AG20443 (cell line): ENCODE results near the gene THRSP.
"Not testable (repeated sequence)": the region's sequence is repeated elsewhere in the genome, so short reads cannot be mapped to it uniquely, and the experiment has no call there.

Experiments used
- DNase-seq: peaks from one replicate; pipeline ENCODE4 v3.0.0; 2012; ENCODE audit warnings: low spot score, mixed read lengths

THRSP gene, protein sequence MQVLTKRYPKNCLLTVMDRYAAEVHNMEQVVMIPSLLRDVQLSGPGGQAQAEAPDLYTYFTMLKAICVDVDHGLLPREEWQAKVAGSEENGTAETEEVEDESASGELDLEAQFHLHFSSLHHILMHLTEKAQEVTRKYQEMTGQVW

DNA sequence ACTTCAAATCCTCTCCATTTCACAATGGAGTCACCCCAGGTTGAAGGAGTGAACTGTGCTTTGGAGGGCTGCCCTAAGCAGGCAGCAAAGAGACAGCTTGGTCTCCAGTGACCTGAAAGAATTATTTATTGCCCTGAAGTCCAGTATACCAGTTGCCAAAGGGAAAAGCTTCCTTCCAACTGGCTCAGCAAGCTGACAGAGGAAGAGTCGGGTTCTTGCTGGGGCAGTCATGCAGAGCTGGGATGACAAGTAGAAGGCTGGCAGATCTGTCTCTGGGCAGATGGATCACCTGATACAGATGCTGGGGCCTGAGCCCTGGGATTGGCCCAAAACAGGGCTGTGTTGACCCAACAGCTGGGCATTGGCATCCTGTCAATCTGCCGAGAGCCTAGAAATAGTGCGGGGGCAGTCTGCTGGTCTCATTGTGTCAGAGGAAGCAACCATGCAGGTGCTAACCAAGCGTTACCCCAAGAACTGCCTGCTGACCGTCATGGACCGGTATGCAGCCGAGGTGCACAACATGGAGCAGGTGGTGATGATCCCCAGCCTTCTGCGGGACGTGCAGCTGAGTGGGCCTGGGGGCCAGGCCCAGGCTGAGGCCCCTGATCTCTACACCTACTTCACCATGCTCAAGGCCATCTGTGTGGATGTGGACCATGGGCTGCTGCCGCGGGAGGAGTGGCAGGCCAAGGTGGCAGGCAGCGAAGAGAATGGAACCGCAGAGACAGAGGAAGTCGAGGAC, at the start of gene THRSP:
THRSP (plus strand) TSS at position 422 of the 742 bp plus-strand sequence; CDS start at position 443, 21 bp downstream.
- DNase-seq, result no peak

DNA sequence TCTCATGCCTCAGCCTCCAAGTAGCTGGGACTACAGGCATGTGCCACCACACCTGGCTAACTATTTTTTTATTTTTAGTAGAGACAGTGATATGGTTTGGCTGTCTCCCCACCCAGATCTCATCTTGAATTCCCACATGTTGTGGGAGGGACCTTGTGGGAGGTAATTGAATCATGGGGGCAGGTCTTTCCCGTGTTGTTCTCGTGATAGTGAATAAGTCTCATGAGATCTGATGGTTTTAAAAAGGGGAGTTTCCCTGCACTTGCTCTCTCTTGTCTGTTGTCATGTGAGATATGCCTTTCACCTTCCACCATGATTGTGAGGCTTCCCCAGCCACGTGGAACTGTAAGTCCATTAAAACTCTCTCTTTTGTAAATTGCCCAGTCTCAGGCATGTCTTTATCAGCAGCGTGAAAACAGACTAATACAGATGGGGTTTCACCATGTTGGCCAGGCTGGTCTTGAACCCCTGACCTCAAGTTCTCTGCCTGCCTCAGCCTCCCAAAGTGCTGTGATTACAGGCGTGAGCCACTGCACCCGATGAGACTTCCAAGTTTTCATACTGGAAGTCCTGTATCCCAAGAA, 48.6 kb upstream of the THRSP start:
- not testable (repeated sequence) for DNase-seq

DNA sequence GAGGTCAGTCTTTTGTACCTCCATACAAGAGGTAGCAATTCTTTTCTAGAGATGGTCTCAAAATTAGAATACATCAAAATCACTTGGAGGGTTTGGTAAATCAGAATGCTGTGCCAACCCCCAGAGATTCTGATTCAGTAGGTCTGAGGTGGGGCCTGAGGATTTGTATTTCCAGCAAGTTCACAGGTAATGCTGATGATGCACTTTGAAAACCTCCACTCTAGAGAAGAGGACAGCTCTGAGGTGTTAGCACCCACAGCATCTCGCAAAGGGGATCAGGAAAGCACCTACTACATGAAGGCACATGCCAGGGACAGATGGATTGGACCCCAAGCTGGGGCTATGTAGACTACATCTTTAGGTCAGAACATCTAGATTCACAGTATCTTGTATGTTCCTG, 47.8 kb upstream of the THRSP start:
- DNase-seq, result no peak

DNA sequence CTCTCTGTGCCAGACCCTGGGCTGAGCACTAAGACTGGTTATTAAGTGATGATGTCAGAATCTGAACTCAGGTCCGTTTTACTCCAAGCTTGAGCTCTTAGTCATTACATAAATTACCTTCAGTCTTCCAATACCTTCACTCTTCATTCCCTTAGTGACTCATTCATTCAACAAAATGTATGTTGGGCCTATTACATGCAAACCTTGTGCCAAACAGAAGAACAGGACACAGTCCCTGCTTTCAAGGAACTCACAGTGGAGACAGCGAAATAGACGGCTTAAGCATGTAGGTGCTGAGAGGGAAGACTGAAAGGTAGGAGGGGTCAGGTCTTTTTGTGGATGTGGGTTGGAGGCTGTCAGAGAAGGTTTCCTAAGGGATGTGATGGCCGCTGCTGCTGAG, 43.9 kb upstream of the THRSP start:
- no peak for DNase-seq

DNA sequence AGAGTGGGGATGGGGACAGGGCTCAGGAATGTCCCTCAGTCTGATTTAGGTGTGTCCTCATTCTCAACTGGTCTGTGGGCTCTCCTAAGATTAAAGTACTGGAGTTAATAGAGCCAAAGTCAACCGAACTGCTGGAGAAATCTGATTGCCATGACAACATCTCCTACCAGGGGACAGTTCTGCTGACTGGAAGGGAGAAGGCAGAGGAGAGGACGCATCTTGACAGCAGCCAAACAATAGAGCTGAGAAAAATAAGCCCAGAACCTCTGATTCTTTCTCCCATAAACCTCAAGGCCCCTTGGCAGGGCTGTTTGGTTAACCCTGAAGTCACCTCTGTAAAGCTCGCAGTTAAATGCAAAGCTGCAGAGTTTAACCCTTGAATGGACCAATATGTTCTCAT, 43.4 kb upstream of the THRSP start:
- DNase-seq, result no peak

DNA sequence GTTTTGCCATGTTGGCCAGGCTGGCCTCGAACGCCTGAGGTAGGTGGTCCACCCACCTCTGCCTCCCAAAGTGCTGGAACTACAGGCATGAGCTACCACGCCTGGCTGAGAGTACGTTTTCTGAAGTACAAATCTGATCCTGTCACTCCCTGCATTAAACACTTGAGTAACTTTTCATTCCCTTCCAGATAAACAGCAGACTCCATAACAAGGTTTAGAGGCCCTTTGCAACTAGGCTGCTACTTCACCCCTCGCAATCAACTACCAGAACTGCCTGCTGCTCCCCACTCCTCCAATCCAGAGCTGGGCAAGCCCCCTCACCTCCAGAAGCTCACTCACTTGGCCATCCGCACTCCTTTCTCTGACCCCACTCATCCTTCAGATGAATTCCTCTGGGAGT, 42.0 kb upstream of the THRSP start:
- no peak for DNase-seq

DNA sequence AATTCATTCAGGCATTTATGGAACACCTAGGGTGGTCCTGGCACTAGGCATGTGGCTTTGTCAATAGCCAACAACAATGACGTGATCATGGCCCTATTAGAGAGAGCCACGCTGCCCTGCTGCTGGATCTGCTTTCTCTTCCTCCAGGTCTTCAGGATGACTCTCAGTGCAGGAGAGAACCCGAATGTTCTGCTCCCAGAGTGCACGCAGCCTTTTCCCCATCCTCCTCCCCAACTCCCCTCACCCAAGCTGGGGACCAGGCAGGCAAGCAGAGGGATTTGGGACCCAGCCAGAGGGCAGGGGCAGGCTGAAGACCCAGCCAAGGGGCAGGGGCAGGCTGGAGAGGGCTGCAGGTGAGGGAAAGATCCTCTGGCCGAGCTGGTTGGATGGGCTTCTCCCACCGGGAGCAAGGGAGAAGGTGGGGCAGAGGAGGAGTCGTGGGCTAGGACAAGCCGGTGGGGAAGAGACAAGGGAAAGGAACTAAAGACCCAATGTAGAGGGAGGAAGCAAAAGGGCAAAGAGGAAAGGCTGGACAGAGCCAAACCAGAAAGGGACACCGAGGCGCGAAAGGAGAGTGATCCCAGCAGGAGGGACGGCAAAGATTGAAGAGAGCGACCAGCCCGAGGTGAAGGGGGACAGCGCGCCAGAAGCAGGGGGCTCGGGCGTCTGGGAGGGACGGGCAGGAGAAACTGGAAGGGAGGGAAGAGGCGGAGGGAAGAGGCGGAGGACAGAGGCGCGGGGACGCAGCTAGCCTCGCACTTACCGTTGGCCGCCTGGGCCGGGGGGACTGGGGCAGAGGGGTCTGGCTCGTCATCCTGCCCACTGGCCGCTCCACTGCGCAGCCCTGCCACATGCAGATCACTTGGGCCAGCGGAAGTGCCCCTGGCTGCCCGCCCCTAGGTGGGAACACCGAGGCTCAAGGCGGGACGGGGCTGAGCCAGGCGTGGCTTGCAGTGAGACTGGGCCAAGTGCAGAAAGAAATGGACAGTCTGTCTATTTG, 41.0 kb upstream of the THRSP start, which contains the start of gene KCTD14:
KCTD14 (minus strand) TSS at position 880 of the 1,000 bp plus-strand sequence; CDS start at position 853, 27 bp downstream.
- DNase-seq, result peak; percentile 61

DNA sequence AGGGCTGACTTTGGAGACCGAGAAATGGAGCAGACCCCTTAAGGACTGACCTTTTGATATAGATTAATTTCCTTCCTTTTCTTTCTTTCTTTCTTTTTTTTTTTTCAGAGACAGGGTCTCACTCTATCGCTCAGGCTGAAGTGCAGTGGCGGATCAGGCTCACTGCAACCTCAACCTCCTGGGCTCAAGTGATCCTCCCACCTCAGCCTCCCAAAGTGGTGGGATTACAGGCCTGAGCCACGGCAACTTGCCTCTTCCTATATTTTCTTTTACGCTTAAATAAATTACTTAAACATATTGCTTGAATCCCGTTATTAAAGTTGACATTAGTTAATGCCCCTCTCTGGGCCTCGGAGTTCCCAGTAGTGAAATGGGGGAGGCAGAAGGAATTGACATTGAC, 40.2 kb upstream of the THRSP start:
- DNase-seq, result no peak

DNA sequence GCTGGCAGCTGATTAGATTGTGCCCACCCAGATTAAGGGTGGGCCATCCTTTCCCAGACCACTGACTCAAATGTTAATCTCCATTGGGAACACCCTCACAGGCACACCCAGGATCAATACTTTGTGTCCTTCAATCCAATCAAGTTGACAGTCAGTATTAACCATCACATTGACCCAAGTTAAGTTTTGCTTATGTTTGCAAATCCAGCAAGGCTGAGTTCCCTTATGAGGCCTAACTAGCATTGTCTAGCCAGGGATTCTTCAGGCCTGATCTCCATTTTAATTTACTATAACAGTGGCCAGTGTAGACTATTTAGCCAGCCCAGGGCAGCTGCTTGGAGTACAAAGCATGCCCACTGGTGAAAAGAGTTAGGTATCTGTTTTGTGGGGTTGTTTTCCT, 38.3 kb upstream of the THRSP start:
- DNase-seq, result no peak

DNA sequence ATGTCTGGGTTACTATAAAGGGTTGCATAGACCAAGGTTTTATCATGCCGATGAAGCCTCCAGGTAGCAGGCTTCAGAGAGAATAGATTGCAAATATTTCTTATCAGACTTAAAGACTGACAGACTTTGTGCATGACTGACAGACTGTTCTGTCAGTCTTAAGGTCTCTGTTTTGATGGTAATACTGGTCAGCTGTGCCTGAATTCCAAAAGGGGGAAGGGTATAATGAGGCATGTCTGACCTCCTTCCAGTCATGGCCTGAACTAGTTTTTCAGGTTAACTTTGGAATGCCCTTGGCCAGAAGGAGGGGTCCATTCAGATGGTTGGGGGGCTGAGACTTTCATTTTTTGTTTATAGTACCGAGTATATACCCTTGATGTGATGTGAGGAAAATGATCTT, 35.9 kb upstream of the THRSP start:
- no peak for DNase-seq

DNA sequence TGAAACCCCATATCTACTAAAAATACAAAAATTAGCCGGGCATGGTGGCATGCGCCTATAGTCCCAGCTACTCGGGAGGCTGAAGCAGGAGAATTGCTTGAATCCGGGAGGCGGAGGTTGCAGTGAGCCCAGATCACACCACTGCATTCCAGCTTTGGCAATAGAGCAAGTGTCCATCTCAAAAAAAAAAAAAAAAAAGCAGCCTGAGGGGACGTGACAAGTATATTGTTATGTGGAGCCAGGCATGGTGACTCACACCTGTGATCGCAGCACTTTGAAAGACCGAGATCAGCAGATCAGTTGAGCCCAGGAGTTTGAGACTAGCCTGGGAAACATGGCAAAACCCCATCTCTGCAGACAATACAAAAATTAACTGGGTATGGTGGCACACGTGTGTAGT, 35.2 kb upstream of the THRSP start:
- DNase-seq, result not testable (repeated sequence)

DNA sequence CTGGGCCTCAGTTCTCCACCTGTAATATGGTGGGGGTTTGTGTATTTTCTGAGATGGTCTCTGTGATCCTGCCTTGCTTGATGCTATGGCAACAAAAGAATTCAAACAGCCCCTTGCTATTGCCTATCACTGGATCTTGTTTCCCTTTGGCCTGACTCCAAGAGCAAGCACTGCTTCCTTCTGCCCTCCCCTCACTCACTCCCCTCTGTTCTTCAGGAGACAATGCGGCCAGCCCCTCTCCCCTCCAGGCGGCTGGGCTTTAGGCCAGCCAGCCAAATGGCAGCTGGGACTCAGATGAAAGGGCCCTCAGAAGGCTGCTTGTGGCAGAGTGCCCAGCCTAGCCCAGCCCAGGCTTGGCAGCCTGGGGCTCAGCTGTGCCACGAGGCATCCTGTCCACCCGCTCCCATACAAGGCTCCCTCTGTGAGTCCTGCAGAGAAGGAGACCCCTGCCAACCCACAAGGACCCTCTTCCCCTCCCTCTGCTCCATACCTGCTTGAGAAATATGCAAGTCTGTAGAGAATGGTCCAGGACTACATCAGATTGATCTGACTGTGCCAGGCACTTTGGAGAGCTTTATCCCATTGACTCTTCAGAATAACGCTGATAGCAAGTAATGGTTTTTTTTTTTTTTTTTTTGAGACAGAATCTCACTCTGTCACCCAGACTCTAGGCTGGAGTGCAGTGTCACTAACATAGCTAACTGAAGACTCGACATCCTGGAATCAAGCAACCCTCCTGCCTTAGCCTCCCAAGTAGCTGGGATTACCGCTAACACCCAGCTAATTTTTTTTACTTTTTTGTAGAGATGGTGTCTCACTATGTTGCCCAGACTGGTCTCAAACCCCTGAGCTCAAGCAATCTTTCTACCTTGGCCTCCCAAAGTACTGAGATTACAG, 33.0 kb upstream of the THRSP start:
- peak; percentile 63 for DNase-seq

DNA sequence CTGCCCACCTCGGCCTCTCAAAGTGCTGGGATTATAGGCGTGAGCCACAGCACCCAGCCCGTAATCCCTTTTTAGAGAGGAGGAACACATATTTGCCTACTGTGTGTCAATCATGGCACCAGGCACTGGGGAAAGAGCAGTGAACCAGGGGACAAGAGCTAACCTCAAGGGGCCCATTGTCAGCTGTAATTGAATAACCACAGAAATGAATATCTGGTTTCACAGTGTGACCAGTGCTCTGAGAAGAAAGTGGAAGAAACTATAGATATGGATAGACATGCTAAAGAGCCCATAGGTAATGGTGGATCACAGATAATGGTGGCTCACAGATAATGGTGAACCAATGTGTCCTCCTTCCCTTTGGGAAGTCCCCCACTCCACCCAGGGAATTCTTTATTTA, 32.0 kb upstream of the THRSP start:
- no peak for DNase-seq

DNA sequence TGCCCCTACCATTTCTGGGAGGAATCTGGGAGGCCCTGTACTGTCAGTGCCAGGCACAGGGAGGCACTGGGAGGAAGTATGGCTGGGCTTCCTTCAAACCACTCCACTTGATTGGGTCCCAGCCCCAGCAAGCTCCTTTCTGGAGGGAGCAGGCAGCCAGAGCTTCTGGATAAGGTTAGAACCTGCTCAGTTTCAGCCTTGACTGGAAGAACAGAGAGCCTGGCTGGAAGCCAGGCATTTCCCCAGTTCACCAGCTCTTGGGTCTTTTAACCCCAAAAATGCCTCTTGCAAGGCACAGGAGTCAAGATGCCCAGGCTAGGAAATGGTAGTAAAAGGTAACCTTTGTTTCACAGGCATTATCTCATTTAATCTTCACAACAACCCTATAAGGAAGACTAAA, 31.6 kb upstream of the THRSP start:
- no peak for DNase-seq

DNA sequence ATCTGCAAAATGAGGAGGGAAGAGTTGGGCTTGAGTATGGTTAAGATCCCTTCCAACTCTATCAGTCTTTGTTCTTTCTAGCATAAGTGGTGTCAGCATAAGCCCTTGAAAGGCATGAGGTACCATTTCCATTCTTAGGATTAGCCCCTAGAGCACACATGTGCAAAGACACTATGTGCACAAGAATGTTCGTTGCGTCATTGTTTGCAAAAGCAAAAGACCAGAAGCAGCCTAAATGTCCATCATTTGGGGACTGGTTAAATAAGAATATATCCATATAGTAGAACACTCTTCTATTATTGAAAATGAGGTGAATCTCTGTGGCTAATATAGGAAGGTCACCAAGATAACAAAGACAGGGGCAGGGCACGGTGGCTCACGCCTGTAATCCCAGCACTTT, 30.6 kb upstream of the THRSP start:
- DNase-seq, result no peak

DNA sequence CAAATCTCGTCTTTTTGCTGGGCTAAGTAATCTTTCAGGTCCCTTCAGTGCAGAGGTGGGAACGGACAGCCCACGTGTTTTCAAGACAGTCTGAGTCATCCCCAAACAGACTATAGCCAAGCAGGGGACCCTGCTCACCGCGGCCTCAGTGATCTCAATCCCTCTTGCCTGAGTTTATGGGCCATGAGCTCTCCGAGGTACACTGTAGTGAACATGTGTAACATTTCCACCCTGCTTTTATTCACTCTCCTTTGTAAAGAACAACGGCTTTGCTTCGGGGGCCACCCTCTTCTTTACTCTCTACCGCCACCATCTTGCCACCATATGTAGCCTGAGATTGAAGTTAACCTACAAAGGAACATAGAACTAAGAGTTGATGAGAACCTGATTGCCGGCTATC, 29.0 kb upstream of the THRSP start:
- DNase-seq, result no peak

DNA sequence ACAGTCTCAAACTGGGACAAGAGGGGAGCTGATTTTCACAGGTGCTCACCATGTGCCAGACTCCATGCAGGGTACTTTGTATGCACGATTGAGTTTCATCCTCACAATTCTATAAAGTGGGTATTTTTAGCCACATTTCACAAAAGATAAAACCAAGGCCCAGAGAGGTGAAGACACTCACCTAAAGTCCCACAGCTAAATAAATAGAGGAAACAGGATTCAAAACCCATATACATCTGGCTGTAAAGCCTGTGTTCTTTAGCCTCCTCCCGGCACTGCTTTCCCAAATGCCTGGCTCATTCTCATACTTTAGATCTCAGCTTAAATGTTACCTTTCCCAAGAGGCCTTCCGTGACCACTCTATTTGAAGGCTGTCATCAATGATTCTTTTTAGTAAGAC, 27.3 kb upstream of the THRSP start:
- no peak for DNase-seq

DNA sequence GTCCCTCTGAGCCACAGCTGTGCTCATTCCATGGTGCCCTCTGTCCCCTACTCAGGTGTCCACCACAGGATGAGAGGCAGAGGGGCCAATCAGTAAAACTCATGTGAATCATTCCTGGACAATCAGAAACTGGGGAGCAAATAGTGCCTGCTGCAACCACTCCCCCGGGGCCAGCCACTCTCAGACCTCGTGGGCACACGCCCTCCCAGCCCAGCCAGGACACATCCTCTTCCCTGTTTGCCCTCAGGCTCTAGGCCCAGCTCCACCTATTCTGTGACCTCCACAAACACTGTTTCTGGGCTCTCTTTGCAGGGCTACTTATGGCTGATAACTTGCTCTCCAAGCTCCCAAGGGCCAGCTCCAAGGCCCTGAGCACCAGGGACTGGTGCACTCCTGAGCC, 26.6 kb upstream of the THRSP start:
- no peak for DNase-seq

DNA sequence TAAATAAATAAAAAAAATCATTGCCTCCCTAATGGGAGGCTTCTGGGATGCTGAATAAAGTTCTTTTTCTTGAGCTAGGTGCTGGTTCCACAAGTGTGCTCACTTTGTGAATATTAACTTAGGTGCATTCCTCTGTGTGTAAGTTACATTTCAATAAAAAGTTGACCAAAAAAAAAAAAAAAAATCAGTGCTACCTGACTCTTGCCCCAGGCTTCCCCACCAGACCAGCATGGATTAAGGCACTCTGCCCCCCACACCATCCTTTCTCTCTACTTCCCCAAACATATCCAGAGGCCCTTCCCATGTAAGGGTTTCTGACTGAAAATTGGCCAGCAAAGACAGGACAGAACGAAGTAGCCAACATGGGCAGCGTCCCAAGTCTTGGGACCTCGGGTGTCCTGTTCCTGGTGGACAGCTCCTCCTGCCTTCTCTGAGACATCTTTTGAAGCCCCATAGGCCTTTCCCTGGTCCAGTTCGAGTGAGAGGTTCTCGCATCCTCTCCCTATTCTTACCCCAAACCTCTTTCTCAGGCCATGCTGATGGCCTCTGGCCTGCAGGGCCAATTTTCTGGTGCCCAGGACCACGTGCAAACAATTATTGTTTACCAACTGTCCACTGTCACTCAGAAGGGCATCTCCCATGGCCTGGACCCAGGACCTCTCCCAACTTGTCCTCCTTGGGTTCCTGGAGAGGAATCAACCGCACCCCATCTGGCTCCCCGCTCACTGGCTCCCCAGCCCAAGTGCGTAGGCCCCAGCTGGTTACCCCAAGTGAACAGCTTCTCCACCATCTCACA, 25.6 kb upstream of the THRSP start:
- no peak for DNase-seq

DNA sequence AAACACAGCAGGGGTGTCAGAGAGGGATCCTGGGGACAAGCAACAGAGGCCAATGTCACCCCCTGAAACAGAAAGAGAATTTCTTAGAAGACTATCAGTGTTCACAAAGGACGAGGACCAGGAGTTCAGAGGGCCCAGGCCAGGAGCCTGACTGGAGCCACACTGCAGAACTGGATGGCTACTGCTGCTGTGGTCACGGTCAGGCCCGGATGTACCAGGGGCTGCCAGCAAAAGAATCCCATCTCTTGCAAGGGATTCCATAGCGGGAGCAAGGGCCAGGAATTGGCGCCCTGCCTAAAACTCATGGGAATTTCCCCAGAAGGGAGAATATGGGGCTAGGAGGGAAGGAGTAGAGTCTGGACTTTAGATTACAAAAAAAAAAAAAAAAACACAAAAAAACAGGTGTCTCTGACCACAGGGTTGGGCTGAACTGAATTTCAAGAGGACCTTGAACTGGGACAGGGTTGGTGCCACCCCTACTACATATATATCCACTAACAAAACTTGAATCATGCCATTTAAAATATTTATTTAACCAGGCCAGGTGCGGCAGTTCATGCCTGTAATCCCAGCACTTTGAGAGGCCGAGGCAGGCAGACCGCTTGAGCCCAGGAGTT, 24.9 kb upstream of the THRSP start:
- DNase-seq, result no peak
